GM19455 (cell line): ENCODE measurements around the gene PRKN.

Source experiments
- ATAC-seq: cut with Tn5 transposase; IDR thresholded peaks from one replicate; pipeline ENCODE4 v1.9.1; 2021; ENCODE audit not compliant: unreplicated experiment

PRKN gene

GRCh38 chr6:162620073-162620472 is 107.5 kb downstream of the PRKN start:
- ATAC-seq = no peak

GRCh38 chr6:162618448-162619002 is 109.0 kb downstream of the PRKN start:
- no peak for ATAC-seq

GRCh38 chr6:162615016-162615705 is 112.4 kb downstream of the PRKN start:
- no peak for ATAC-seq

GRCh38 chr6:162613310-162613709 is 114.3 kb downstream of the PRKN start:
- no peak for ATAC-seq

GRCh38 chr6:162612613-162613012 is 115.0 kb downstream of the PRKN start:
- no peak for ATAC-seq

- ATAC-seq = no peak
These were observed 117.2 kb downstream of the PRKN start for GRCh38 chr6:162610351-162610750.

- no peak for ATAC-seq
These were observed 121.7 kb downstream of the PRKN start for GRCh38 chr6:162605881-162606280.

GRCh38 chr6:162603231-162604015 is 124.1 kb downstream of the PRKN start:
- no peak for ATAC-seq

GRCh38 chr6:162602759-162603158 is 124.8 kb downstream of the PRKN start:
- ATAC-seq = no peak

- ATAC-seq = no peak
These were observed 130.9 kb downstream of the PRKN start for GRCh38 chr6:162596676-162597075.

- ATAC-seq = no peak
These were observed 136.0 kb downstream of the PRKN start for GRCh38 chr6:162591517-162591916.

- no peak for ATAC-seq
These were observed 145.4 kb downstream of the PRKN start for GRCh38 chr6:162581988-162582780.

- no peak for ATAC-seq
These were observed 146.9 kb downstream of the PRKN start for GRCh38 chr6:162580619-162581018.

GRCh38 chr6:162576016-162576415 is 151.6 kb downstream of the PRKN start:
- no peak for ATAC-seq

- no peak for ATAC-seq
These were observed 155.3 kb downstream of the PRKN start for GRCh38 chr6:162572240-162572639.

GRCh38 chr6:162568266-162568665 is 159.3 kb downstream of the PRKN start:
- no peak for ATAC-seq

GRCh38 chr6:162562041-162562440 is 165.5 kb downstream of the PRKN start:
- no peak for ATAC-seq

GRCh38 chr6:162560891-162561290 is 166.7 kb downstream of the PRKN start:
- no peak for ATAC-seq

GRCh38 chr6:162554531-162554930 is 173.0 kb downstream of the PRKN start:
- no peak for ATAC-seq

- no peak for ATAC-seq
These were observed 180.7 kb downstream of the PRKN start for GRCh38 chr6:162546905-162547304.

- no peak for ATAC-seq
These were observed 184.3 kb downstream of the PRKN start for GRCh38 chr6:162543221-162543620.
